Stimulated activated naive CD8-positive, alpha-beta T cell treated with anti-CD3 and anti-CD28 coated beads, Interleukin-15, Interleukin-2, amounts not matched to agents 100 U/mL and 50 U/mL, for 24 hours (primary cell): ENCODE data around the gene TTPAL.

ENCODE experiments used
- ATAC-seq: fragments of 150-1000 bp; cut with Tn5 transposase; one replicate; pipeline ENCODE4 v1.10.0; 2021
- DNase-seq: peaks from one replicate; pipeline ENCODE4 v3.0.0; 2021

TTPAL gene

GRCh38 chr20:44540834-44541233 lies 65.2 kb downstream of the TTPAL start:
- no peak for ATAC-seq
- no peak for DNase-seq

GRCh38 chr20:44541992-44542391 lies 66.3 kb downstream of the TTPAL start:
- ATAC-seq (no peak), DNase-seq (no peak)

- no peak for DNase-seq
- no peak for ATAC-seq
These were observed 67.2 kb downstream of the TTPAL start for GRCh38 chr20:44542890-44543289.

GRCh38 chr20:44543358-44543757 lies 67.7 kb downstream of the TTPAL start:
- DNase-seq (no peak), ATAC-seq (no peak)
